ENCODE data around the gene TUBD1.

GRCh38 chr17:59845595-59846393 lies 46.9 kb downstream of the TUBD1 start:
- TF ChIP-seq CREB3 (CRISPR knock-in tag; IDR thresholded peaks at IDR 0.05) (no peak), ELF4 (CRISPR knock-in tag; IDR thresholded peaks at IDR 0.05; ENCODE audit: borderline replicate concordance) (no peak; the same call in none of the 2 replicates), MXI1 (IDR thresholded peaks at IDR 0.05; ENCODE audit: borderline replicate concordance, low read depth, low read length) (no peak), POLR2A (IDR thresholded peaks at IDR 0.05; ENCODE audit: insufficient read depth in 1 of 2, low read depth in 2 of 2, low read length in 2 of 2) (peak; percentile 29 to 47; a peak in 2 of 4 replicates), ETV5 (CRISPR knock-in tag; IDR thresholded peaks at IDR 0.05; ENCODE audit: borderline replicate concordance) (no peak; the same call in 1 of the 2 replicates), SKIL (CRISPR knock-in tag; IDR thresholded peaks at IDR 0.05; ENCODE audit: borderline replicate concordance) (no peak), ATM (IDR thresholded peaks at IDR 0.05; ENCODE audit: borderline replicate concordance) (no peak), ZNF792 (CRISPR knock-in tag; IDR thresholded peaks at IDR 0.05) (no peak), ZNF550 (CRISPR knock-in tag; IDR thresholded peaks at IDR 0.05; ENCODE audit: borderline replicate concordance) (no peak), BCL3 (CRISPR knock-in tag; IDR thresholded peaks at IDR 0.05) (no peak; the same call in 1 of the 2 replicates)
